GM19455 (cell line): Measurements from ENCODE around the gene TESMIN.

Source experiments
- ATAC-seq: cut with Tn5 transposase; IDR thresholded peaks from one replicate; pipeline ENCODE4 v1.9.1; 2021; ENCODE audit not compliant: unreplicated experiment

TESMIN gene

GRCh38 chr11:68664141-68664540 lies 87.2 kb downstream of the TESMIN start:
- ATAC-seq = no peak

DNA sequence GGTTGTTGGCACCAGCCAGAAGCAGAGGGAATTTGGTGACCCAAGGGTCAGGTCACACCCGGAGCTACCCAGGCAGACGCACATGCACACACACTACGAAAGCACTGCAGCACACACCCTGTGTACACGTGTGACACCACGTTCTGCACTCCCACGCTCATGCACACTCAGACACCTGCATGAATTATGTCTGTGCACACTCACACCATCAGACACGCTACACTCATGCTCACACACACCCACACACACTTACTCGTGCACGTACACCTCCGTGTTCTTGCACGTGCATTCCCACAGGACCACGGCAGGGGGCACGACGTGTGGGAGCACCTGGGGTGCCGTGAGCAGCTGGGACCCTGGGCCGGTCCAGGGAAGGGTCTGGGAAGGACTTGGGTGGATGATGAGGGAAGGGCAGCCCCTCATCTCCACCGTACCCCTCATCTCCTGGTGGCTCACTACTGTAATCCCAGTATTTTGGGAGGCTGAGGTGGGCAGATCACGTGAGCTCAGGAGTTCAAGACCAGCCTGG lies 87.8 kb downstream of the TESMIN start:
- no peak for ATAC-seq

- no peak for ATAC-seq
Observed at GRCh38 chr11:68661697-68662603, 89.4 kb downstream of the TESMIN start.

DNA sequence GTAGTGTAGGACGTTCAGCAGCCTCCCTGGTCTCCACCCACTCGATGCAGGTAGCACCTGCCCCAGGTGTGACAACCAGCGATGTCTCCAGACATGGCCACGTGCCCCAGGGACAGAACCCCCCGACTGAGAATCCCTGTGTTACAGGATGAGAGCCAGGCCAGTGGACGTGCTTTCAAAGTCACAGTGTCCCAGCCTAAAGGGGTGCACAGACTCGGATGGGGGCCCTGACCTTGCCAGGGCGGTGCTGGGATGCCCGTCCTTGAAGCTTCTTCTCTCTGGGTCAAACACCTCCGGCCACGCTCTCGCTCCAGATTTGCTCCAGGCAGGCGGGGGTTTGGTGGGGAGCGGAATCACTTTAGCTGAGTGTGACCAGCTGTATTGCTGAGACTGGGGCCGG lies 90.3 kb downstream of the TESMIN start:
- no peak for ATAC-seq

DNA sequence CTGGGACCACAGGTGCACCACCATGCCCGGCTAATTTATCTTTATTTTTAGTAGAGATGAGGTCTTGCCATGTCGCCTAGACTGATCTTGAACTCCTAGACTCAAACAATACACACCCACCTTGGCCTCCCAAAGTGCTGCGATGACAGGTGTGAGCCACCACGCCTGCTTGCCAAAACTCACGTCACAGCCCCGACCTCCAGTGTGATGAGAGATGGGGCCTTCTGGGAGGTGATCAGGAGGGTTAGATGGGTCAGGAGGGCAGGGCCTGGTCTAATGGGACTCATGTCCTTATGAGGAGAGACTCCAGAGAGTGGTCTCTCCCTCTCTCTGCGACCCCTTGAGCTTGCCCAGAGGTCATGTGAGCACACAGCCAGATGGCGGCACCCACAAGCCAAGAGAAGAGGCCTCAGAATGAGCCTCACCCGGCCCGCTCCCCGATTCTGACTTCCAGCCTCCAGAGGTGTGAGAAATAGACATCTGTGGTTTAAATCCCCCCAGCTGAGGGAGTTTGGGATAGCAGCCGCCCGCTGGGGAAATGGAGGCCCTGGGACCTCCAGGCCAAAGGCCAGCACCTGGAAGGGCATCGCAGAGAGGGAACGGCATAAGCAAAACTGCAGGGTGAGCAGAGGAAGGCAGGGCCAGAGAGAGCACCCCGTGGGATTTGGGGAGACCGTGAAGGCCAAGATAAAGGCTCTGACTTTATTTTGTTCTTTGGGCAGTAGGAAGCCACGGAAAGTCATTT lies 91.1 kb downstream of the TESMIN start:
- no peak for ATAC-seq

DNA sequence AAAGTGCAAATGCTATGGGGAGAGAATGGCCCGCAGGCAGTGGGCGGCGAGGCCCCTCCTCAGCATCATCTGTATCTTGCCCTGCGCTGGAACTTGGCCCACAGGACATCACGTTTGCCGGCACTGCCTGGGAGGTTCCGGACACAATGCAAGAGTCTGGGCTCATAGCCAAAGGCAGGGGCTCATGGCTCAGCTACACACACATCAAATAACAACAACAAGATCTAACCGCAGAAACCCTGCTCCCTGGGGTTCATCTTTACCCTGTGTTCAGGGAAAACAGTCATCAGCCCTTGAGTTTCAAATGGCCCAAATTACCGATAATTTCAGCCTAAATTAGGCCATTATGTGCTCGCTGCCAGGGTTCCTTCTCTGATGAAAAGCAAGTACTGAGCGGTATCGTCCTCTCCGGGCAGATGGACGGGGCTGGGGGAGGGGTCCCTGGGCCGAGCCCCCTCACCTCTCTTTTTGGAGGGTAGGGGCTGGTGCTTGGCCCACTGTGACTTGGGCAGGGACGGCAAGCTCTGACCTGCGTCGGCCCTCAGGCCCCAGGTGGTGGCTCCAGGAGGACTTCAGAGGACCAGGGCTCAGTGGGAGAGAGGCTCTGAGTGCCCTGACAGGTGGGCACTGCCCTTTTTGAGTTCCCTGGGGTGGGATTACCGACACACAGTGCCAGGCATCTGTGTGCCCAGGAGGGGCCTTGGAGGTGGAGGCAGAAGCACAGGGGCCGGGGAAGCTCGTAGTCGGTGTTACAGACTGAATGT lies 92.0 kb downstream of the TESMIN start:
- ATAC-seq = no peak

DNA sequence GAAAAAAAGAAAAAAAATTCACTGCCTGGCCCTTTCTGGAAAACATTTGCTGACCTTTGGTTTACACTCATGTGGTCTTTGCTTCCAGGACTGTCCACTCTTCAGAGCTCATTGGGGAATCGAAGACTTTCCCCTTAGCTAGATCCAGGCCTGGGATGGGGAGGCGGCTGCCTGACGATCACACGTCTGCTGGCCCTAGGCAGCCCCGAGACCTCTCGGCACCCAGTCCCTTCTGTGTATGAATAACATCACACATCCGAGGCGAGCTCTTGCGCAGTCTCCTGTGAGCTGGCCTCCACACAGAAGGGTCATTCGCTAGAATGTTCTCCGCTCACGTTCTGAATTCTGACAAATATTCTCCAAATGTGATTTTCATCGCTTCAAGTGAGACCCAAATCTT lies 92.7 kb downstream of the TESMIN start:
- no peak for ATAC-seq

DNA sequence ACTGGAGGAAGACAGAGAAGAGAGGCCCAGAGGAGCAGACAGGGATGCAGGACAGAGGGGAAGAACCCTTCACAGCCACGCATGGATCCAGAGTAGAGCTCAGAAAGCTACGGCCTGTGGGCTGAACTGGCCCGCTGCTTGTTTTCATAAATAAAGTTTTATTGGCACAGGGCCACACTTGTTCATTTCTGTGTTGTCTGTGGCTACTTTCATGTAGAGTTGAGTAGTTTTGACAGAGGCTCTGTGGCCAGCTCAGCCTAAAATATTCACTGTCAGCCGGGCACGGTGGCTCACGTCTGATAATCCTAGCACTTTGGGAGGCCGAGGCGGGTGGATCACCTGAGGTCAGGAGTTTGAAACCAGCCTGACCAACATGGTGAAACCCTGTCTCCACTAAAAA lies 93.2 kb downstream of the TESMIN start:
- no peak for ATAC-seq
